Fibroblast of villous mesenchyme (primary cell): ENCODE data around the gene GPR156. TPM values are rescaled to one million over a fixed set of nuclear protein-coding genes. Genes with fewer than 3 reads are reported as not detected.

ENCODE experiments used
- DNase-seq: peaks from one replicate; pipeline ENCODE4 v3.0.0-alpha.2; 2010; ENCODE audit warnings: low read depth
- H3K4me3 ChIP-seq: 2 replicates; pipeline ENCODE4 v1.5.1; 2011; ENCODE audit warnings: low read depth, mild to moderate bottlenecking, low read length
- small RNA-seq: library from RNA; depleted of rRNA; stranded (forward); fragments of <200 nt; gene quantifications from one replicate; pipeline ENCODE3, GENCODE V24; 2012
- total RNA-seq: library from RNA; depleted of rRNA; stranded (reverse); fragments of >200 nt; gene quantifications from 2 replicates; pipeline ENCODE4 v1.2.3, GENCODE V29; 2012
- TF ChIP-seq, protein P1 (sequence below): IDR thresholded peaks from 2 replicates; pipeline ENCODE4 v1.5.1; 2012; ENCODE audit warnings: low read depth, mild to moderate bottlenecking, low read length; ENCODE audit not compliant: insufficient read depth

The GPR156 gene
- total RNA-seq, 1 donor = 0.43 TPM

DNA sequence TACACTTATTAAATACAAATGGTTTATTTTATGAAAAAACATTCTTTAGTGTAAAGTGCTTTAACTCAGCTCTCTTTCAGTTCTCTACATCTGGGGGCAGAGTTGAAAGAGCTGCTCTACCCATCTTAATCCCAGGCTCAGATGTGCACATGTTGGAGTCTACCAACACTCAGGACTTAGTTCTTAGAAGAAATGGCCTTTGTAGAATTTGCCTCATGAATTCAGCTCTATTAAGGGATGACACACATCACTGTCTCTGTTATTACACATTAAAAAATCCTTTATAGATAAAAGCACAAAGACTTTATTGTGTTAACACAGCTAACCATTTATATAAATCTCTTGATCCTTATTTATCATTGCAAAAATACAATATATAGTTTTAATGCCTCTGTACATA is 159.0 kb downstream of the GPR156 start:
- no peak for DNase-seq
- H3K4me3 ChIP-seq = no peak overlapping the region
- TF ChIP-seq, protein P1, sequence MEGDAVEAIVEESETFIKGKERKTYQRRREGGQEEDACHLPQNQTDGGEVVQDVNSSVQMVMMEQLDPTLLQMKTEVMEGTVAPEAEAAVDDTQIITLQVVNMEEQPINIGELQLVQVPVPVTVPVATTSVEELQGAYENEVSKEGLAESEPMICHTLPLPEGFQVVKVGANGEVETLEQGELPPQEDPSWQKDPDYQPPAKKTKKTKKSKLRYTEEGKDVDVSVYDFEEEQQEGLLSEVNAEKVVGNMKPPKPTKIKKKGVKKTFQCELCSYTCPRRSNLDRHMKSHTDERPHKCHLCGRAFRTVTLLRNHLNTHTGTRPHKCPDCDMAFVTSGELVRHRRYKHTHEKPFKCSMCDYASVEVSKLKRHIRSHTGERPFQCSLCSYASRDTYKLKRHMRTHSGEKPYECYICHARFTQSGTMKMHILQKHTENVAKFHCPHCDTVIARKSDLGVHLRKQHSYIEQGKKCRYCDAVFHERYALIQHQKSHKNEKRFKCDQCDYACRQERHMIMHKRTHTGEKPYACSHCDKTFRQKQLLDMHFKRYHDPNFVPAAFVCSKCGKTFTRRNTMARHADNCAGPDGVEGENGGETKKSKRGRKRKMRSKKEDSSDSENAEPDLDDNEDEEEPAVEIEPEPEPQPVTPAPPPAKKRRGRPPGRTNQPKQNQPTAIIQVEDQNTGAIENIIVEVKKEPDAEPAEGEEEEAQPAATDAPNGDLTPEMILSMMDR = no peak

DNA sequence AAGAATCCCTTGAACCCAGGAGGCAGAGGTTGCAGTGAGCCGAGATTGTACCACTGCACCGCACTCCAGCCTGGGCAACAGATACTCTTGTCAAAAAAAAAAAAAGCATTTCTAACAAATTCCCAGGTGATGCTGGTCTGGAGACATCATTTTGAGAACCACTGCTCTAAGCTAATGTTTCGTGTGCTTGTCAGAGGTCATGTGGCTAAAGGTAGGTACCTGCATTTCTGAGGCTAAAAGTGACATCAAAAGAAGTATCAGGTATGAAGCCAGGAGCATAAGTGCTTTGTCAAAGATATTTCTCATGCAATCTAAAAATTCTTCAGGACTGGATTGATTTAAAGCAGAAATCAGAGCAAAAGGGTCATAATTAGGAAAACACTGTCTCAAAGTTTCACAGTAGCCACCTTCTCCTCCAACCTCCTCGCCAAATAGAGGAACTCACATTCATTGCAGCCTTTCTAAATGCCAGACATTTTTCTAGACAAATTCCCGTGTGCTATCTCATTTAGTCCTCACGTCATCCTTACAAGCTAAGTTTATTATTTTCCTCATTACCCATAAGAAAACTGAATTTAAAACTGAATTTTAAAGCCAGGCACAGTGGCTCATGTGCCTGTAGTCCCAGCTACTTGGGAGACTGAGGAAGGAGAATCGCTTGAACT is 165.0 kb downstream of the GPR156 start:
- DNase-seq = no peak
- TF ChIP-seq, protein P1 = no peak
- no peak overlapping the region for H3K4me3 ChIP-seq

Small RNA genes lying within 50 kb of the gene (small RNA-seq; reads per million reads assigned to genes)
- gene RF00019 = not detected
- not detected for gene RN7SL397P

Other genes starting within 250 kb of the GPR156 start
- 83.8 and 94.1 TPM in 2 replicates for gene GSK3B, start 190.8 kb downstream of the GPR156 start, total RNA-seq
- gene LRRC58, start 64.1 kb upstream of the GPR156 start, total RNA-seq = 29.4 and 29.6 TPM in 2 replicates
- gene FSTL1, start 165.8 kb upstream of the GPR156 start, total RNA-seq = 997 and 1,795 TPM in 2 replicates